Breast epithelium (tissue), 3 donors: ENCODE data around the gene NPB.

Source experiments
- POLR2A ChIP-seq: fragments of 450-650 bp; IDR thresholded peaks from one replicate; pipeline ENCODE4 v1.6.1; 2016; ENCODE audit warnings: antibody characterized with exemption, mild to moderate bottlenecking, moderate library complexity
- TF ChIP-seq, protein P1 (sequence below), 3 donors: fragments of 450-650 bp; IDR thresholded peaks; one replicate each; pipeline ENCODE4 v1.5.1; 2016 to 2017; ENCODE audit warnings: antibody characterized with exemption in 3 of 3, mild to moderate bottlenecking in 3 of 3, moderate library complexity in 3 of 3

GRCh38 chr17:81885454-81885853 lies 16.6 kb upstream of the NPB start:
- TF ChIP-seq, protein P1, sequence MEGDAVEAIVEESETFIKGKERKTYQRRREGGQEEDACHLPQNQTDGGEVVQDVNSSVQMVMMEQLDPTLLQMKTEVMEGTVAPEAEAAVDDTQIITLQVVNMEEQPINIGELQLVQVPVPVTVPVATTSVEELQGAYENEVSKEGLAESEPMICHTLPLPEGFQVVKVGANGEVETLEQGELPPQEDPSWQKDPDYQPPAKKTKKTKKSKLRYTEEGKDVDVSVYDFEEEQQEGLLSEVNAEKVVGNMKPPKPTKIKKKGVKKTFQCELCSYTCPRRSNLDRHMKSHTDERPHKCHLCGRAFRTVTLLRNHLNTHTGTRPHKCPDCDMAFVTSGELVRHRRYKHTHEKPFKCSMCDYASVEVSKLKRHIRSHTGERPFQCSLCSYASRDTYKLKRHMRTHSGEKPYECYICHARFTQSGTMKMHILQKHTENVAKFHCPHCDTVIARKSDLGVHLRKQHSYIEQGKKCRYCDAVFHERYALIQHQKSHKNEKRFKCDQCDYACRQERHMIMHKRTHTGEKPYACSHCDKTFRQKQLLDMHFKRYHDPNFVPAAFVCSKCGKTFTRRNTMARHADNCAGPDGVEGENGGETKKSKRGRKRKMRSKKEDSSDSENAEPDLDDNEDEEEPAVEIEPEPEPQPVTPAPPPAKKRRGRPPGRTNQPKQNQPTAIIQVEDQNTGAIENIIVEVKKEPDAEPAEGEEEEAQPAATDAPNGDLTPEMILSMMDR (IDR thresholded peaks at IDR 0.05) = no peak
- no peak for TF ChIP-seq POLR2A
